SK-N-SH (cell line): ENCODE data around the gene PSMC3IP.
A peak's percentile ranks its signal among the peaks of the same experiment; 100 is the strongest.

ENCODE experiments used
- FOXJ3 ChIP-seq: sonication (generic); formaldehyde crosslinking; IDR thresholded peaks from 2 replicates; pipeline ENCODE4 v1.5.1; 2020; ENCODE audit warnings: mild to moderate bottlenecking, missing genetic modification reagents
- MXI1 ChIP-seq: IDR thresholded peaks from 2 replicates; pipeline ENCODE4 v1.6.1; 2012; ENCODE audit warnings: mild to moderate bottlenecking, low read depth, low read length, improper control_type of control experiment
- TAF1 ChIP-seq: IDR thresholded peaks from 2 replicates; pipeline ENCODE4 v1.6.1; 2012; ENCODE audit warnings: low read depth, mild to moderate bottlenecking, low read length, moderate library complexity, borderline replicate concordance
- TF ChIP-seq, protein P1 (sequence below): fragments of 200-600 bp; sonication (generic); IDR thresholded peaks from 2 replicates; pipeline ENCODE4 v1.6.1; 2017; ENCODE audit warnings: antibody characterized with exemption, mild to moderate bottlenecking, moderate library complexity

DNA sequence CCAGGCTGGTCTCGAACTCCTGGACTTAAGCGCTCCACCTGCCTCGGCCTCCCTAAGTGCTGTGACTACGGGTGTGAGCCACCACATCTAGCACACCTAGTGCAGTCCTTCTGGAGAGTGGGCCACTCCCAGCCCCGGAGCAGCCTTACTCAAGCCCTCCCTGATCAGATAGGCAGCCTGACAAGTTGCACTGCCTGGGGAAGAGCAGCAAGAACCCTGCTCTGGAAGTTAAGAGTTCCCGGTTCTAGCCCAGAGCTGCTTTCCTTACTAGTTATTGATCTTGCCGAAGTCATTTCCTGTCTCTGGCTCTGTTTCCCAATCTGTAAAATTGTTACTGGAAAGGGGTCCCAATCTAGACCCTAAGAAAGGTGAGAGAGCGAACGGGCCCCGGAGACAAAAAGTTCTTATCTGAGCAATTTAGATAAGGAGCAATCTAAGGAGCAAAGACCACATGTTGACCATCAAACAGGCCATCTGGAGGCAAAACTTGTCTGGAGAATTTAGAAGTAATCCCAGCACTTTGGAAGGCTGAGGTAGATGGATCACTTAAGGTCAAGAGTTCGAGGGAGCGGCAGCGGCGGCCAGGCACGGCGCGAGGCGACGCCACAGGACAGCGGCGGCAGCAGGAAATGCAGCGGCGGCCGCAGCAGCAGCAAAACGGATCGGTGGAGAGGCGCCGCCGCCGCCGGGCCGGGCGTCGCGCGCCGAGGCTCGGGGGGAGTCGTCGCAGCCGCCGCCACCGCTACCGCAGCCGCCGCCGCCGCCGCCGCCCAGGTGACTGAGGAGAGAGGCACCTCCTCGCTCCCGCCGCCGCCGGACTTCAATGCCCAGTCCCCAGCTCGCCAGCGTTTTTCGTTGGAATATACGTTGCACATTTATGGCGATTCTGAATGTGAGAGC, 45.8 kb downstream of the PSMC3IP start:
- TF ChIP-seq MXI1: 0 out of 2 replicates have a peak, but pooled peaks have one; percentile 24
- no peak for TF ChIP-seq TAF1
- TF ChIP-seq, protein P1, sequence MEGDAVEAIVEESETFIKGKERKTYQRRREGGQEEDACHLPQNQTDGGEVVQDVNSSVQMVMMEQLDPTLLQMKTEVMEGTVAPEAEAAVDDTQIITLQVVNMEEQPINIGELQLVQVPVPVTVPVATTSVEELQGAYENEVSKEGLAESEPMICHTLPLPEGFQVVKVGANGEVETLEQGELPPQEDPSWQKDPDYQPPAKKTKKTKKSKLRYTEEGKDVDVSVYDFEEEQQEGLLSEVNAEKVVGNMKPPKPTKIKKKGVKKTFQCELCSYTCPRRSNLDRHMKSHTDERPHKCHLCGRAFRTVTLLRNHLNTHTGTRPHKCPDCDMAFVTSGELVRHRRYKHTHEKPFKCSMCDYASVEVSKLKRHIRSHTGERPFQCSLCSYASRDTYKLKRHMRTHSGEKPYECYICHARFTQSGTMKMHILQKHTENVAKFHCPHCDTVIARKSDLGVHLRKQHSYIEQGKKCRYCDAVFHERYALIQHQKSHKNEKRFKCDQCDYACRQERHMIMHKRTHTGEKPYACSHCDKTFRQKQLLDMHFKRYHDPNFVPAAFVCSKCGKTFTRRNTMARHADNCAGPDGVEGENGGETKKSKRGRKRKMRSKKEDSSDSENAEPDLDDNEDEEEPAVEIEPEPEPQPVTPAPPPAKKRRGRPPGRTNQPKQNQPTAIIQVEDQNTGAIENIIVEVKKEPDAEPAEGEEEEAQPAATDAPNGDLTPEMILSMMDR: peak; percentile 48
- no peak for TF ChIP-seq FOXJ3 (CRISPR knock-in tag)
